Chondrocyte (in vitro differentiated cells): ENCODE measurements around the gene PDZD2. TPM values are rescaled to one million over a fixed set of nuclear protein-coding genes. Genes with fewer than 3 reads are reported as not detected.
"Not testable (repeated sequence)": the region's sequence is repeated elsewhere in the genome, so short reads cannot be mapped to it uniquely, and the experiment has no call there.

Experiments
- DNase-seq: peaks from one replicate; pipeline ENCODE4 v3.0.0; 2021; ENCODE audit warnings: mixed read lengths, low spot score
- H3K27ac Mint-ChIP-seq: one replicate; pipeline ENCODE4 v1.8.0; 2021; ENCODE audit warnings: mild to moderate bottlenecking, moderate library complexity, mixed read lengths; ENCODE audit not compliant: unreplicated experiment
- H3K27me3 Mint-ChIP-seq: 2 replicates; pipeline ENCODE4 v1.8.0; 2021; ENCODE audit warnings: low read depth, mixed read lengths
- H3K36me3 Mint-ChIP-seq: 2 replicates; pipeline ENCODE4 v1.8.0; 2021; ENCODE audit warnings: low read depth, mixed read lengths
- H3K4me1 Mint-ChIP-seq: 2 replicates; pipeline ENCODE4 v1.8.0; 2021; ENCODE audit warnings: low read depth, mild to moderate bottlenecking, mixed read lengths
- H3K4me3 Mint-ChIP-seq: one replicate; pipeline ENCODE4 v1.8.0; 2021; ENCODE audit warnings: mild to moderate bottlenecking, moderate library complexity, mixed read lengths; ENCODE audit not compliant: unreplicated experiment
- H3K9me3 Mint-ChIP-seq: 2 replicates; pipeline ENCODE4 v1.8.0; 2021; ENCODE audit warnings: low read depth, mixed read lengths
- CTCF ChIP-seq: fragments of 200-600 bp; sonication (generic); IDR thresholded peaks from 2 replicates; pipeline ENCODE4 v1.5.0; 2021; ENCODE audit warnings: antibody characterized with exemption, mild to moderate bottlenecking, moderate library complexity
- total RNA-seq: library from RNA; stranded (reverse); gene quantifications from 3 replicates; pipeline ENCODE4 v1.2.1, GENCODE V29; 2021

PDZD2 gene
- total RNA-seq, 1 donor from 2014 or later: 30.9 TPM

- TF ChIP-seq CTCF: no peak
- DNase-seq: no peak
- H3K27me3 Mint-ChIP-seq: peaks cover 30% of the 10 kb centered on the region
- H3K36me3 Mint-ChIP-seq: no peaks in the 10 kb centered on the region
- no peaks in the 10 kb centered on the region for H3K9me3 Mint-ChIP-seq
- no peak overlapping the region for H3K4me3 Mint-ChIP-seq
- no peak overlapping the region for H3K27ac Mint-ChIP-seq
- no peaks in the 10 kb centered on the region for H3K4me1 Mint-ChIP-seq
These were observed 130.6 kb downstream of the PDZD2 start for GRCh38 chr5:31769530-31769929.

- DNase-seq: no peak
- H3K4me3 Mint-ChIP-seq: no peak overlapping the region
- H3K27me3 Mint-ChIP-seq: peaks cover 24% of the 10 kb centered on the region
- no peaks in the 10 kb centered on the region for H3K36me3 Mint-ChIP-seq
- H3K27ac Mint-ChIP-seq: no peak overlapping the region
- TF ChIP-seq CTCF: no peak
- no peaks in the 10 kb centered on the region for H3K4me1 Mint-ChIP-seq
- no peaks in the 10 kb centered on the region for H3K9me3 Mint-ChIP-seq
These were observed 131.3 kb downstream of the PDZD2 start for GRCh38 chr5:31770132-31770720.

GRCh38 chr5:31770998-31771397 lies 132.1 kb downstream of the PDZD2 start:
- Mint-ChIP-seq H3K4me3 (no peak overlapping the region), H3K27me3 (peaks cover 19% of the 10 kb centered on the region), H3K27ac (no peak overlapping the region), H3K9me3 (no peaks in the 10 kb centered on the region), H3K4me1 (no peaks in the 10 kb centered on the region), H3K36me3 (no peaks in the 10 kb centered on the region)
- DNase-seq: no peak
- TF ChIP-seq CTCF: no peak

- Mint-ChIP-seq H3K36me3 (no peaks in the 10 kb centered on the region), H3K27me3 (peaks cover 19% of the 10 kb centered on the region), H3K4me3 (no peak overlapping the region), H3K9me3 (no peaks in the 10 kb centered on the region), H3K27ac (no peak overlapping the region), H3K4me1 (no peaks in the 10 kb centered on the region)
- no peak for TF ChIP-seq CTCF
- no peak for DNase-seq
These were observed 132.6 kb downstream of the PDZD2 start for GRCh38 chr5:31771500-31771899.

- H3K27ac Mint-ChIP-seq, DNase-seq, H3K4me3 Mint-ChIP-seq, H3K4me1 Mint-ChIP-seq, H3K9me3 Mint-ChIP-seq, H3K36me3 Mint-ChIP-seq: not testable (repeated sequence)
- H3K27me3 Mint-ChIP-seq: peaks cover 16% of the 10 kb centered on the region
These were observed 137.4 kb downstream of the PDZD2 start for GRCh38 chr5:31776294-31776693.

GRCh38 chr5:31776976-31777651 lies 138.2 kb downstream of the PDZD2 start:
- Mint-ChIP-seq H3K27me3 (peaks cover 21% of the 10 kb centered on the region), H3K27ac (no peak overlapping the region), H3K4me1 (no peaks in the 10 kb centered on the region), H3K36me3 (no peaks in the 10 kb centered on the region), H3K4me3 (no peak overlapping the region), H3K9me3 (no peaks in the 10 kb centered on the region)
- TF ChIP-seq CTCF: no peak
- DNase-seq: no peak
